A549 (cell line): ENCODE data around the gene RANBP17. TPM values are rescaled to one million over a fixed set of nuclear protein-coding genes. Genes with fewer than 3 reads are reported as not detected.

Source experiments
- ATAC-seq, 2 experiments: fragments of 200-7000 bp in 1 of 2; fragments of >200 bp in 1 of 2; cut with Nextera tagmentation in 1 of 2; cut with Tn5 transposase in 1 of 2; 3 replicates each; pipeline versions ENCODE4 v1.8.0 to v1.9.1; 2018 to 2020; ENCODE audit warnings: mild to moderate bottlenecking in 1 of 2, moderate library complexity in 1 of 2
- CTCF ChIA-PET: fragments of 300-600 bp; sonication (Branson Sonifier 250); formaldehyde crosslinking; extraction: SDS; loops from one replicate; lab custom pipeline; 2021; ENCODE audit warnings: antibody characterized with exemption, inconsistent platforms; lab: Yijun Ruan, JAX
- POLR2A ChIA-PET: fragments of 350-600 bp; formaldehyde crosslinking; extraction: SDS; loops from one replicate; lab custom pipeline; 2021; ENCODE audit warnings: antibody characterized with exemption, inconsistent platforms; lab: Yijun Ruan, JAX
- DNase-seq, 2 experiments: peaks; one replicate each; pipeline versions ENCODE4 v3.0.0 to v3.0.0-alpha.2; 2011 to 2016; ENCODE audit warnings: low read depth in 1 of 2, low spot score in 1 of 2
- FAIRE-seq: peaks from 2 replicates; lab custom pipeline; 2011; peaks lifted over from hg19 to GRCh38; lab: Jason Lieb, UNC
- H3K27ac ChIP-seq, 2 experiments: fragments of >200 bp; sonication (Bioruptor Twin); formaldehyde crosslinking; 3 replicates each; pipeline ENCODE4 v1.5.1; 2016 to 2017
- H3K4me1 ChIP-seq: fragments of >200 bp; sonication (Bioruptor Twin); formaldehyde crosslinking; 3 replicates; pipeline ENCODE4 v1.6.1; 2016
- H3K4me2 ChIP-seq: fragments of >200 bp; sonication (Bioruptor Twin); formaldehyde crosslinking; 3 replicates; pipeline ENCODE4 v1.6.1; 2016
- H3K4me3 ChIP-seq: fragments of >200 bp; sonication (Bioruptor Twin); formaldehyde crosslinking; 3 replicates; pipeline ENCODE4 v1.5.1; 2016
- H3K9me3 ChIP-seq: fragments of >200 bp; sonication (Bioruptor Twin); formaldehyde crosslinking; 3 replicates; pipeline ENCODE4 v1.6.1; 2016
- BHLHE40 ChIP-seq: IDR thresholded peaks from 2 replicates; pipeline ENCODE4 v1.6.1; 2012; ENCODE audit warnings: low read depth, low read length, inconsistent platforms
- CBX2 ChIP-seq: fragments of 200-600 bp; sonication (generic); IDR thresholded peaks from 2 replicates; pipeline ENCODE4 v1.6.1; 2016; ENCODE audit warnings: low read depth, mild to moderate bottlenecking, borderline replicate concordance
- CEBPB ChIP-seq, 2 experiments: fragments of >200 bp in 1 of 2; sonication (Bioruptor Twin) in 1 of 2; formaldehyde crosslinking in 1 of 2; IDR thresholded peaks; 2 replicates each; pipeline ENCODE4 v1.6.1; 2012 to 2016
- FOSB ChIP-seq: fragments of 250-450 bp; sonication (Bioruptor Pico); IDR thresholded peaks from 2 replicates; pipeline ENCODE4 v1.5.0; 2020; ENCODE audit warnings: mild to moderate bottlenecking, moderate library complexity
- FOSL2 ChIP-seq, 2 experiments: fragments of 450-650 bp in 1 of 2; fragments of >200 bp in 1 of 2; sonication (Bioruptor Twin) in 1 of 2; formaldehyde crosslinking; IDR thresholded peaks; 2 replicates each; pipeline versions ENCODE4 v1.5.0 to v1.6.1; 2016 to 2020; ENCODE audit warnings: mild to moderate bottlenecking in 1 of 2, moderate library complexity in 1 of 2
- GATA3 ChIP-seq: IDR thresholded peaks from 2 replicates; pipeline ENCODE4 v1.6.1; 2012; ENCODE audit warnings: borderline replicate concordance
- HDAC2 ChIP-seq: fragments of 200-600 bp; sonication (generic); IDR thresholded peaks from 2 replicates; pipeline ENCODE4 v1.6.1; 2016
- HEYL ChIP-seq: fragments of 250-450 bp; sonication (Bioruptor Pico); IDR thresholded peaks from 2 replicates; pipeline ENCODE4 v1.8.0; 2021; ENCODE audit warnings: mild to moderate bottlenecking, moderate library complexity
- JUN ChIP-seq, 2 experiments: fragments of >200 bp; sonication (Bioruptor Twin); formaldehyde crosslinking; IDR thresholded peaks; 2 replicates in 1 of 2; 3 replicates in 1 of 2; pipeline ENCODE4 v1.6.1; 2016 to 2017
- NFE2L2 ChIP-seq: fragments of 150-350 bp; conservative IDR thresholded peaks from 2 replicates; pipeline ENCODE4 v1.6.1; 2014; ENCODE audit warnings: low read length
- RAD21 ChIP-seq, 2 experiments: fragments of >200 bp in 1 of 2; sonication (Bioruptor Twin) in 1 of 2; formaldehyde crosslinking in 1 of 2; IDR thresholded peaks in 1 of 2; conservative IDR thresholded peaks in 1 of 2; 2 replicates in 1 of 2; 3 replicates in 1 of 2; pipeline ENCODE4 v1.6.1; 2012 to 2018; ENCODE audit warnings: inconsistent platforms in 1 of 2
- RARB ChIP-seq: fragments of 250-450 bp; sonication (Bioruptor Pico); IDR thresholded peaks from 2 replicates; pipeline ENCODE4 v1.8.0; 2021; ENCODE audit warnings: mild to moderate bottlenecking, moderate library complexity
- RCOR1 ChIP-seq: fragments of 150-350 bp; IDR thresholded peaks from 2 replicates; pipeline ENCODE4 v1.6.1; 2014; ENCODE audit warnings: antibody characterized with exemption, low read length, low read depth
- RFX5 ChIP-seq: fragments of 450-650 bp; IDR thresholded peaks from 2 replicates; pipeline ENCODE4 v1.7.1; 2014; ENCODE audit warnings: antibody characterized with exemption, mild to moderate bottlenecking, moderate library complexity
- SMC3 ChIP-seq: fragments of >200 bp; sonication (Bioruptor Twin); formaldehyde crosslinking; IDR thresholded peaks from 3 replicates; pipeline ENCODE4 v1.6.1; 2018; ENCODE audit warnings: inconsistent platforms
- ZFP36 ChIP-seq: fragments of 450-650 bp; IDR thresholded peaks from 2 replicates; pipeline ENCODE4 v1.6.1; 2014; ENCODE audit warnings: borderline replicate concordance; ENCODE audit not compliant: partially characterized antibody
- ZSCAN20 ChIP-seq: fragments of 250-450 bp; sonication (Bioruptor Pico); IDR thresholded peaks from 2 replicates; pipeline ENCODE4 v1.8.0; 2022; ENCODE audit warnings: mild to moderate bottlenecking, moderate library complexity
- WGBS: methylation state at CpG from one replicate; pipeline ENCODE4 v1.1.6; 2017; ENCODE audit errors: missing lambda C conversion rate; 5-methylcytosine and 5-hydroxymethylcytosine counted together
- polyA plus RNA-seq, 4 experiments: library from polyadenylated mRNA; depleted of rRNA in 3 of 4; stranded (reverse); fragments of >200 nt; fragmentation: RNase III in 1 of 4; extraction: RNeasy Plus Mini Kit Qiagen cat#74134 plus additional on column Dnase treatment in 1 of 4; gene quantifications; 2 replicates in 3 of 4; 3 replicates in 1 of 4; pipeline ENCODE4 v1.2.3, GENCODE V29; 2011 to 2017
- TF ChIP-seq, protein P1 (sequence below): fragments of 150-350 bp; IDR thresholded peaks from 2 replicates; pipeline ENCODE4 v1.6.1; 2014; ENCODE audit warnings: low read depth, mild to moderate bottlenecking, low read length
- TF ChIP-seq, protein P2 (sequence below): fragments of >200 bp; sonication (Bioruptor Twin); formaldehyde crosslinking; IDR thresholded peaks from 3 replicates; pipeline ENCODE4 v1.5.1; 2016
- TF ChIP-seq, protein P3 (sequence below): fragments of 250-450 bp; sonication (Bioruptor Pico); IDR thresholded peaks from 2 replicates; pipeline ENCODE4 v1.5.0; 2020; ENCODE audit warnings: low read depth, mild to moderate bottlenecking, moderate library complexity
- TF ChIP-seq, protein P4 (sequence below): fragments of 200-600 bp; sonication (generic); IDR thresholded peaks from 2 replicates; pipeline ENCODE4 v1.6.1; 2016; ENCODE audit warnings: antibody characterized with exemption, mild to moderate bottlenecking, moderate library complexity
- TF ChIP-seq, protein P5 (sequence below): IDR thresholded peaks from 2 replicates; pipeline ENCODE4 v1.6.1; 2012
- TF ChIP-seq, protein P6 (sequence below): fragments of >200 bp; sonication (Bioruptor Twin); formaldehyde crosslinking; IDR thresholded peaks from 3 replicates; pipeline ENCODE4 v1.6.1; 2016

The RANBP17 gene
- polyA plus RNA-seq, 2 of the 4 experiments (the other 2 are of a cell fraction) = 3.4 to 9.2 TPM

DNA sequence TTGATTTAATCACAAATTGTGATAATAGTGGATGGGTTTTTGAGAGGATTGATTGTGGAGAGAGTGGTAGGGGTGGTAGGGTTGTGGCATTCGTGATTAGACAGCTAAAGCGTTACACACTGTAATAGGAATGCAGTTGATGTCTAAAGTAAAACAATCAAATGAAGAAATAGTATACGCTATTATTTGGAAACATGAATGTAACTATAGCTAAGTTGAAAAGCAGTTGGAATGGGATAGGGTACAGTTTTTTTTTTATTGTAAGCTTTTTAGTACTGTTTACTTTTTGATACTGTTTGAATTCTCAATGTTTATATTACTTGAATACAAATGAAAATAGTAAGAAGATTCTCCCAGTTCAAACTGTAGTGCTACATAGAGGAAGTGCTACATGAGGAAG lies 51.8 kb downstream of the RANBP17 start:
- no peak for ATAC-seq
- TF ChIP-seq NFE2L2 = no peak
- TF ChIP-seq RFX5 = no peak
- no peak for TF ChIP-seq RARB (CRISPR knock-in tag)
- no peak for TF ChIP-seq ZSCAN20
- no peak for TF ChIP-seq GATA3
- TF ChIP-seq, all 56 proteins: peak for 0
- CTCF ChIA-PET = interaction anchor here (0.6 to 1.2 kb wide), 4 partner anchors 13 to 275 kb away, joined by 3 read pairs; no protein-coding TSS in a partner anchor
- no peak overlapping the region for H3K4me2 ChIP-seq
- H3K27ac ChIP-seq = no peak overlapping the region
- H3K9me3 ChIP-seq = no peaks in the 10 kb centered on the region
- H3K4me3 ChIP-seq = no peak overlapping the region
- 92% methylated on average over 3 of the region's 3 CpGs for WGBS
- DNase-seq (no peak), FAIRE-seq (no peak)
- H3K4me1 ChIP-seq = no peaks in the 10 kb centered on the region
- POLR2A ChIA-PET = no interaction called here

DNA sequence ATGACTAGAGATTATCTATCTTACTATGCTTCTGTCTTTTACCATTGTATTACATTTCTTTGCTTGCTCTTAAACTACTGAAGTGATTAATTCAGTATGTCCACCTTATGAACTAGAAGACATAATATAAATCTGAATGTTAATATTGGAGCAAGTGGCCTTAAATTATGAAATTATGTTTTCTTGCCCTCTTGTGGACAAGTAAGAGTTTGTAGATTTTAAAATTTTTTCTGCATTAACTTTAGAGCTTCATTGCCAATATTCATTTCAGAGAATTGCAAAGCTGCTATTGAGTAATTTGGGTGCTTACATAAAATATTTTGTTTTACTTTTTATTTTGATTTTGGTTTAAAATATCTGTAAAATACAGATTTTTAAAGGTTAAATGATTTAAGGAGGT lies 55.3 kb downstream of the RANBP17 start:
- no peaks in the 10 kb centered on the region for H3K4me1 ChIP-seq
- TF ChIP-seq SMC3 (0 out of 3 replicates have a peak, but pooled peaks have one; percentile 16), CBX2 (no peak), BHLHE40 (no peak), ZFP36 (no peak), FOSL2 (IDR thresholded peaks at IDR 0.05) (no peak), FOSL2 (CRISPR knock-in tag; IDR thresholded peaks at IDR 0.05) (no peak), RAD21 (conservative IDR thresholded peaks at IDR 0.05 in 1 of 2, IDR thresholded peaks at IDR 0.05 in 1 of 2) (peak in 1 of 2 experiments; percentile 30; a peak in 1 of 5 replicates)
- TF ChIP-seq, protein P1, sequence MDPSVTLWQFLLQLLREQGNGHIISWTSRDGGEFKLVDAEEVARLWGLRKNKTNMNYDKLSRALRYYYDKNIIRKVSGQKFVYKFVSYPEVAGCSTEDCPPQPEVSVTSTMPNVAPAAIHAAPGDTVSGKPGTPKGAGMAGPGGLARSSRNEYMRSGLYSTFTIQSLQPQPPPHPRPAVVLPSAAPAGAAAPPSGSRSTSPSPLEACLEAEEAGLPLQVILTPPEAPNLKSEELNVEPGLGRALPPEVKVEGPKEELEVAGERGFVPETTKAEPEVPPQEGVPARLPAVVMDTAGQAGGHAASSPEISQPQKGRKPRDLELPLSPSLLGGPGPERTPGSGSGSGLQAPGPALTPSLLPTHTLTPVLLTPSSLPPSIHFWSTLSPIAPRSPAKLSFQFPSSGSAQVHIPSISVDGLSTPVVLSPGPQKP = no peak
- TF ChIP-seq, protein P2, sequence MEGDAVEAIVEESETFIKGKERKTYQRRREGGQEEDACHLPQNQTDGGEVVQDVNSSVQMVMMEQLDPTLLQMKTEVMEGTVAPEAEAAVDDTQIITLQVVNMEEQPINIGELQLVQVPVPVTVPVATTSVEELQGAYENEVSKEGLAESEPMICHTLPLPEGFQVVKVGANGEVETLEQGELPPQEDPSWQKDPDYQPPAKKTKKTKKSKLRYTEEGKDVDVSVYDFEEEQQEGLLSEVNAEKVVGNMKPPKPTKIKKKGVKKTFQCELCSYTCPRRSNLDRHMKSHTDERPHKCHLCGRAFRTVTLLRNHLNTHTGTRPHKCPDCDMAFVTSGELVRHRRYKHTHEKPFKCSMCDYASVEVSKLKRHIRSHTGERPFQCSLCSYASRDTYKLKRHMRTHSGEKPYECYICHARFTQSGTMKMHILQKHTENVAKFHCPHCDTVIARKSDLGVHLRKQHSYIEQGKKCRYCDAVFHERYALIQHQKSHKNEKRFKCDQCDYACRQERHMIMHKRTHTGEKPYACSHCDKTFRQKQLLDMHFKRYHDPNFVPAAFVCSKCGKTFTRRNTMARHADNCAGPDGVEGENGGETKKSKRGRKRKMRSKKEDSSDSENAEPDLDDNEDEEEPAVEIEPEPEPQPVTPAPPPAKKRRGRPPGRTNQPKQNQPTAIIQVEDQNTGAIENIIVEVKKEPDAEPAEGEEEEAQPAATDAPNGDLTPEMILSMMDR = peak; percentile 27; the same call in 1 of the 3 replicates
- TF ChIP-seq, protein P3, sequence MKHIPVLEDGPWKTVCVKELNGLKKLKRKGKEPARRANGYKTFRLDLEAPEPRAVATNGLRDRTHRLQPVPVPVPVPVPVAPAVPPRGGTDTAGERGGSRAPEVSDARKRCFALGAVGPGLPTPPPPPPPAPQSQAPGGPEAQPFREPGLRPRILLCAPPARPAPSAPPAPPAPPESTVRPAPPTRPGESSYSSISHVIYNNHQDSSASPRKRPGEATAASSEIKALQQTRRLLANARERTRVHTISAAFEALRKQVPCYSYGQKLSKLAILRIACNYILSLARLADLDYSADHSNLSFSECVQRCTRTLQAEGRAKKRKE = no peak
- ChIA-PET CTCF (interaction anchor here (0.9 to 2.4 kb wide), 2 partner anchors 108 to 278 kb away, joined by 3 to 6 read pairs; no protein-coding TSS in a partner anchor), POLR2A (no interaction called here)
- no peaks in the 10 kb centered on the region for H3K9me3 ChIP-seq
- ATAC-seq (no peak), DNase-seq (peak in 1 of 2 experiments; percentile 4), FAIRE-seq (no peak)
- no peak overlapping the region for H3K27ac ChIP-seq
- H3K4me3 ChIP-seq = no peak overlapping the region
- no peak overlapping the region for H3K4me2 ChIP-seq

DNA sequence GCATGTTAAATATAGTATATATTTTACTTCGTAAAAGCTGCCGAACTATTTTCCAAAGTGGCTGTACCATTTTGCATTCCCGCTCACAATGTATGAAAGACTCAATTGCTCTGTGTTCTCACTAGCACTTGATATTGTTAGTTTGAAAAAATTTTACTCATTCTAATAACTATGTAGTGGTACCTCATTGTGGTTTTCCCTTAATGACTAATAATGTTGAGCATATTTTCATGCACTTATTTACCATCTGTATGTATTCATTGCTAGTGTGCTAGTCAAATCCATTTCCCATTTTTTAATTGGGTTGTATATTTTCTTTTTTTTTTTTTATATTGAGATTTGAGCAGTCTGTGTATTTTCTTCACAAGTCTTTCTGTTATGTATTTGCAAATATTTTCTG lies 58.4 kb downstream of the RANBP17 start:
- 92% methylated on average over 3 of the region's 3 CpGs for WGBS
- ChIA-PET CTCF (no interaction called here), POLR2A (no interaction called here)
- Histone ChIP-seq H3K4me2 (no peak overlapping the region), H3K4me1 (no peaks in the 10 kb centered on the region), H3K4me3 (no peak overlapping the region), H3K27ac (no peak overlapping the region), H3K9me3 (no peaks in the 10 kb centered on the region)
- FAIRE-seq (no peak), ATAC-seq (no peak), DNase-seq (no peak)
- TF ChIP-seq CEBPB (IDR thresholded peaks at IDR 0.05) = no peak
- TF ChIP-seq, protein P4, sequence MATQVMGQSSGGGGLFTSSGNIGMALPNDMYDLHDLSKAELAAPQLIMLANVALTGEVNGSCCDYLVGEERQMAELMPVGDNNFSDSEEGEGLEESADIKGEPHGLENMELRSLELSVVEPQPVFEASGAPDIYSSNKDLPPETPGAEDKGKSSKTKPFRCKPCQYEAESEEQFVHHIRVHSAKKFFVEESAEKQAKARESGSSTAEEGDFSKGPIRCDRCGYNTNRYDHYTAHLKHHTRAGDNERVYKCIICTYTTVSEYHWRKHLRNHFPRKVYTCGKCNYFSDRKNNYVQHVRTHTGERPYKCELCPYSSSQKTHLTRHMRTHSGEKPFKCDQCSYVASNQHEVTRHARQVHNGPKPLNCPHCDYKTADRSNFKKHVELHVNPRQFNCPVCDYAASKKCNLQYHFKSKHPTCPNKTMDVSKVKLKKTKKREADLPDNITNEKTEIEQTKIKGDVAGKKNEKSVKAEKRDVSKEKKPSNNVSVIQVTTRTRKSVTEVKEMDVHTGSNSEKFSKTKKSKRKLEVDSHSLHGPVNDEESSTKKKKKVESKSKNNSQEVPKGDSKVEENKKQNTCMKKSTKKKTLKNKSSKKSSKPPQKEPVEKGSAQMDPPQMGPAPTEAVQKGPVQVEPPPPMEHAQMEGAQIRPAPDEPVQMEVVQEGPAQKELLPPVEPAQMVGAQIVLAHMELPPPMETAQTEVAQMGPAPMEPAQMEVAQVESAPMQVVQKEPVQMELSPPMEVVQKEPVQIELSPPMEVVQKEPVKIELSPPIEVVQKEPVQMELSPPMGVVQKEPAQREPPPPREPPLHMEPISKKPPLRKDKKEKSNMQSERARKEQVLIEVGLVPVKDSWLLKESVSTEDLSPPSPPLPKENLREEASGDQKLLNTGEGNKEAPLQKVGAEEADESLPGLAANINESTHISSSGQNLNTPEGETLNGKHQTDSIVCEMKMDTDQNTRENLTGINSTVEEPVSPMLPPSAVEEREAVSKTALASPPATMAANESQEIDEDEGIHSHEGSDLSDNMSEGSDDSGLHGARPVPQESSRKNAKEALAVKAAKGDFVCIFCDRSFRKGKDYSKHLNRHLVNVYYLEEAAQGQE = no peak
- TF ChIP-seq JUN (IDR thresholded peaks at IDR 0.05) = no peak
- TF ChIP-seq, protein P5, sequence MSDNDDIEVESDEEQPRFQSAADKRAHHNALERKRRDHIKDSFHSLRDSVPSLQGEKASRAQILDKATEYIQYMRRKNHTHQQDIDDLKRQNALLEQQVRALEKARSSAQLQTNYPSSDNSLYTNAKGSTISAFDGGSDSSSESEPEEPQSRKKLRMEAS = no peak
- TF ChIP-seq FOSB = no peak
- TF ChIP-seq, protein P2 = no peak
- no peak for TF ChIP-seq RCOR1
- no peak for TF ChIP-seq RARB (CRISPR knock-in tag)
- TF ChIP-seq HEYL (CRISPR knock-in tag) = no peak
- TF ChIP-seq HDAC2 = no peak
- TF ChIP-seq, protein P6, sequence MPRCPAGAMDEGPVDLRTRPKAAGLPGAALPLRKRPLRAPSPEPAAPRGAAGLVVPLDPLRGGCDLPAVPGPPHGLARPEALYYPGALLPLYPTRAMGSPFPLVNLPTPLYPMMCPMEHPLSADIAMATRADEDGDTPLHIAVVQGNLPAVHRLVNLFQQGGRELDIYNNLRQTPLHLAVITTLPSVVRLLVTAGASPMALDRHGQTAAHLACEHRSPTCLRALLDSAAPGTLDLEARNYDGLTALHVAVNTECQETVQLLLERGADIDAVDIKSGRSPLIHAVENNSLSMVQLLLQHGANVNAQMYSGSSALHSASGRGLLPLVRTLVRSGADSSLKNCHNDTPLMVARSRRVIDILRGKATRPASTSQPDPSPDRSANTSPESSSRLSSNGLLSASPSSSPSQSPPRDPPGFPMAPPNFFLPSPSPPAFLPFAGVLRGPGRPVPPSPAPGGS = no peak
